NOMO-1 treated with DMSO at 0.1 percent for 48 hours (cell line): ENCODE data around the gene ZDHHC17.
"Not testable (repeated sequence)": the region's sequence is repeated elsewhere in the genome, so short reads cannot be mapped to it uniquely, and the experiment has no call there.

Experiments
- DNase-seq: peaks from one replicate; lab custom pipeline; 2025; ENCODE audit not compliant: unreplicated experiment; lab: John Stamatoyannopoulos, UW

Gene ZDHHC17

GRCh38 chr12:76765598-76765997 lies 1.7 kb downstream of the ZDHHC17 start:
- DNase-seq, result no peak

DNA sequence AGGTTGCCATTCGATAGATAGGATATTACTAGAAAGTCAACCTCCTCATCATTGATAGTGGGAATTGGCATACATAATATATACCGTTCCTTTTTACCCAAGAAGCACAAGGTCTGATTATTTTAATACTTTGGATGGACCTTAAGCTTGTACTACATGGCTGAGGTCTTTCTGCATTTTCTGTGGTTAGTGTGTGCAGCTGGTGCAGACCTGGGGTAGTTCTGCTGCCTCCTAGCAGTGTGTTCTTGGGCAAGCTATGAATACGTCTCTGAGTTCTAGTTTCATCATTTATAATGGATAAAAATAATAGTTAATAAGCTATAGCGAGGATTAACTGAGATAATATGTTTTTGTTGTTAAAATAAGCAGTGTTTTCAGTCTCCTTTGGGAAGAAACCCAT lies 2.2 kb downstream of the ZDHHC17 start:
- no peak for DNase-seq

DNA sequence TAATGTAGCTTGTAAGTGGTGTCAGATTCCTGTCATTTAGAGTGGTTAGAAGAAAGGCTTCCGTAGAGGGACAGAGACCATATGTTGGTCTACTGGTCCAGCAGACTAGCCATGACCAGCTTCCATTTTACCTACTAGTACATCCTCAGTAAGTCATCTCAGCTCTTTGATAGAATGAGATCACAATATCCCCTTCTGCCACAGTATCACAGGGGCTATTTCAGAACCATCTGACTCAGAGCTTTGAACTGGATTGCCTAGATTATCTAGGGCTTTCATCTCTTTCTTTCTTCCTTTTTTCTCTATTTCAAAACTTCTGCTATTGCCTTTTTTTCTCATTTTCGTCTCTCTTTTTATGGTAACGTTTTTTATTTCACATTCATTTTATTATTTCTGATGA lies 4.7 kb downstream of the ZDHHC17 start:
- DNase-seq, result peak; percentile 32

GRCh38 chr12:76777765-76778216 lies 13.9 kb downstream of the ZDHHC17 start:
- peak; percentile 69 for DNase-seq

GRCh38 chr12:76778364-76778763 lies 14.4 kb downstream of the ZDHHC17 start:
- DNase-seq, result no peak

GRCh38 chr12:76779310-76779709 lies 15.4 kb downstream of the ZDHHC17 start:
- DNase-seq, result not testable (repeated sequence)

DNA sequence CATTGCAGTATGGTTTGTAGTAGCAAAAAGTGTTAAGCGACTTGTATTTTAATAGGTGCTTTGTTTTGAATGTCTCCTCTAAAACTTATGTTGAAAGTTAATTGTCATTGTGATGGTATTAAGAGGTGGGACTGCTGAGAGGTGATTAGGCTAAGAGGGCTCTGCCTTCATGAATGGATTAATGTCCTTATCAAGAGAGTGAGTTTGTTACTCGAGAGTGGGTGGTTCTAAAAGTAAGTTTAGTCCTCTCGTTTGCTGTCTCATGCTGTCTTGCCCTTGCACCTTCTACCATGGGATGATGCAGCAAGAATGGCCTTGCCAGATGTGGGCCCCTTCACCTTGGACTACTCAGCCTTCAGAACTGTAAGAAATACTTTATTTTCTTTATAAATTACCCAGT lies 17.4 kb downstream of the ZDHHC17 start:
- DNase-seq, result no peak

GRCh38 chr12:76782526-76782925 lies 18.6 kb downstream of the ZDHHC17 start:
- no peak for DNase-seq

GRCh38 chr12:76784600-76785051 lies 20.7 kb downstream of the ZDHHC17 start:
- no peak for DNase-seq

- DNase-seq, result no peak
Observed at GRCh38 chr12:76785407-76785806, 21.5 kb downstream of the ZDHHC17 start.

DNA sequence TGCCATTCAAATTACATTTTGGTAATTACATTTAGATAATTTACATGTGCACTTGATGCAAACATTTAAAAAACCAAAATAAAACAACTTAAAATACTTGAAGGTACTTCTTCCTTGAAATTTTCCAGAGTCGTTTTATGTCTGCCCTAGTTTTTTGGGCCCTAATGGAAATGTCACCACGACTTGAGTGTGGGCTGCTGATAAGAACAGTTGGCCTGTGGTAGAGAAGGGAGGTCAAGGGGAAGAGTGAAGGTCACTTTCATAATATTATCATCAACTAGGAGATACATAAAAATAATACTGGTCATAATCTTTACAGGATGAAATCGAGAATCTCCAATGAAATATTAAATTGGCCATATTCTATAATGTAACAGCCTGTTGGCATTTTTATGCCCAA lies 23.1 kb downstream of the ZDHHC17 start:
- DNase-seq, result no peak

GRCh38 chr12:76787689-76788088 lies 23.8 kb downstream of the ZDHHC17 start:
- DNase-seq, result no peak

DNA sequence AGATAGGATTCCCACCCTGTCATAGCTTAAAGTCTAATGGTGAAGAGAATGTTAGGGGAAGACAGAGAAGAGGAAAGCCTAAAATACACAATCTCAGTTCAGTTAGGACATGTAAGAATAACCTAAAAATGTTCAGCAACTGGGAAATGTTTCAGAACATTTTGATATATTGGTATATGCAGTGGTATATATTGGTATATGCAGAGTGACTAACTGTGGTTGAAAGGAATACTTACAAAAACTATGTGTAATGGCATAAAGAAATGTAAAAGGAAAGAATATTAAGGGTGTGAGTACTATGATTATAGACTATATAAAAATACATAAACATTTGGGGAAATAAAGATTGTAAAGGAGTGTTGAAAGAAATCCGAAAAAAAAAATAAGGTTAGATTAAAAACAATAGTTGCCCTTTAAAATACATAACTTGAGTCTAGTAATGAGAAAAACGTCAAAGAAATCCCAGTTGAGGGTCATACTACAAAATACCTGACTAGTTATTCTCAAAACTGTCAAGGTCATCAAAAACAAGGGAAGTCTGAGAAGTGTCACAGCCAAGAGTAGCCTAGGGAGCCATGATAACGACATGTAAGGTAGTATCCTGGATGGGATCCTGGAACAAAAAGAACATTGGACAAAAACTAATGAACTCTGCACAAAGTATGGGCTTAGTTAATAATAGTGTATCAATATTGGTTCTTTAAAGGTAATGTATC lies 25.6 kb downstream of the ZDHHC17 start:
- no peak for DNase-seq

DNA sequence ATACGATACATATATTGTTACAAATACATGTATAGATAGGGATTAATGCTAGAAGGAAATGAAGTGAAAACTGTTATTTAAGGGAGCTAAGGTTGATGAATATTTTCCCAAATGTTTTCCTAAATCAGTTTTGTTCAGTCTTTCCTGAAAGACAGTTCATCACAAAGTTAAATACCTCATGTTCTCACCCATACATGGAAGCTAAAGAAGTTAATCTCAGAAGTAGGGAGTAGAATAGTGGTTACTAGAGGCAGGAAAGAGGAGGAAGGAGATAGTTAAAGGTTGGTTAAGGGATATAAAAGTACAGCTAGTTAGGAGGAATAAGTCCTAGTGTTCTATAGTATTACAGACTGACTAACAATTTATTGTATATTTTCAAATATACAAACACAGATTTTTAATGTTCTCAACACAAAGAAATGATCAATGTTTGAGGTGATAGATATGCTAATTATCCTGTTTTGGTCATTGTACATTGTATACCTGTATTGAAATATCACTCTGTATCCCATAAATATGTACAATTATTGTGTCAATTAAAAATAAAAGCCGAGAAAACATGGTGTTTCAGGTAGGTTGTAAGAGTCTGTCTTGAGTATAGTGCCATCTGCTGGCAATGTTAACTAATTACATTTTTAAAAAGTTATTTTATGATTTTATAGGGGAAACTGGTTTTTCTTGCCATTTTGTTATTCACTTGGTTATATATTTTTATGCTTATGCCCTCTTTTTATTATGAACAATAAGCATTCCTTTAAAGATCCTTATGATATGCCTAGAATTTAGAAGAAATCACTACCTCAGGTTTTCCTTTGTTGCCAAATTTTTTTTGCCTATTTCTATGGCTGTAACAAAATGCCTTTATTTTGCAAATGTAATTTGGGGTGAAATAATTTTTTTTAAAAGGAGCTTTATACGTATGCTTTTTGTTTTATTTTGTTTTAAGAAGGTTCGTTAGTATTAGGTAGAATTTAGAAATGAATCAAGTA lies 26.9 kb downstream of the ZDHHC17 start:
- DNase-seq, result peak; percentile 44

DNA sequence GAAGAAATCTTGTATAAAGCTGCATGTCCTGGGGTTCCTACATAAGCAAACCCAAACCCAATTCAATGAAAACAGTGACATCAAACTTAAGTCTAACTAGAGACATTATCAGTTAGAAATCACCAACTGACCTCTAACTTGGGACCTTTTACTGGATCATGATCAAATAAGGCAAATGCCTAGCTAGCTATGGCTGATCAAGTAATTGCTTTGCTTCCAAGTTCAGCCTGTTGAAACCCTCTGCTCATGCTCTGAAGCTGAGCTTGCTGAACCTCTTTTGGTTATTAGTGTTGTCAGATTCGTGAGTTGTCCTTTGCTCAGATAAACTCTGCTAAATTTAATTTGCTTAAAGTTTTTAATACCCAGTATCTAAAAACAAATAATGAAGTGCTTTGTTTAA lies 28.9 kb downstream of the ZDHHC17 start:
- DNase-seq, result no peak

DNA sequence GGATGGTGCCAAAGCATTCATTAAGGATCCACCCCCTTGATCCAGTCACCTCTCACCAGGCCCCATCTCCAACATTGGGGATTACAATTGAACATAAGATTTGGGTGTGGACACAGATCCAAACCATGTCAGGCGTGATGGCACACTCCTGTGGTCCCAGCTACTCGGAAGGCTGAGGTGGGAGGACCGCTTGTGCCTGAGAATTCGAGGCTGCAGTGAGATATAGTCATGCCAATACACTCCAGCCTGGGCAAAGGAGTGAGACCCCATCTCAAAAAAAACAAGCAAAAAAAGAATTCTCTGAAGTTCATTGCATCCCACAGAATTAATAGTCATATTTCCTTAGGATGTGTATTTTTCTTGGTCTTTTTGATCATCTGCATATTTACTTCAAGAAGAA lies 34.9 kb downstream of the ZDHHC17 start:
- DNase-seq, result no peak

DNA sequence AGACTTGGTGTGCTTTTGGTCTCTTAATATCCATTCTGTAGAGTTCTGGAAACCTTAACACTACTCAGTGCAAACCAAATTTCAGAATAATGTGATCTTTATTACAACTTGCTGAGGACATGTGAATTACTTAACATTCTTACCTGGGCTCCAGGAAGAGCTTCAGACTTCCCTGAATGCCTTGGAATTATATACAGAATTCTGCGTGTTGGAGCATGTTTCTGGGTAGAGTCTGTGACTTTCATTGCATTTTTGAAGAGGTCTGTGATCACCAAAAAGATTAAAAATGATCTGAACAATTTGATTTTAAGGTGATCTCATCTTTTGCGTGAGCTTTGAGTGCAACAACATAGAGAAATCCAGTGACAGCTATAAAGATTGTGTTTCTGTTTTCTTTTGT lies 35.4 kb downstream of the ZDHHC17 start:
- DNase-seq, result no peak

DNA sequence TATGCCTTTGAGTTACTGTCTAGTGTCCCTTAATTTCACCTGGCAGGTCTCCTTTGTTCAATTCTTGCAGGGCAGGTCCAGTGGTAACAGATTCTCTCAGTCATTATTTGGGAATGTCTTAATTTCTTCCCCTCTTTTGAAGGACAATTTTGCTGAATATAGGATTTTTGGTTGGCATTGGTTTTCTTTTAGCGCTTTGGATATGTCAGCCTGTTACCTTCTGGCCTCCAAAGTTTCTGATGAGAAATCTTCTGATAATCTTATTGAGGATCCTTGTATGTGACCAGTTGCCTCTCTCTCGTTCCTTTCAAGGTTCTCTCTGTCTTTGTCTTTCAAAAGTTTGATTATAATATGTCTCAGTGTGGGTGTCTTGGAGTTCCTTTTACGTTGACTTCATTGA lies 38.1 kb downstream of the ZDHHC17 start:
- no peak for DNase-seq

DNA sequence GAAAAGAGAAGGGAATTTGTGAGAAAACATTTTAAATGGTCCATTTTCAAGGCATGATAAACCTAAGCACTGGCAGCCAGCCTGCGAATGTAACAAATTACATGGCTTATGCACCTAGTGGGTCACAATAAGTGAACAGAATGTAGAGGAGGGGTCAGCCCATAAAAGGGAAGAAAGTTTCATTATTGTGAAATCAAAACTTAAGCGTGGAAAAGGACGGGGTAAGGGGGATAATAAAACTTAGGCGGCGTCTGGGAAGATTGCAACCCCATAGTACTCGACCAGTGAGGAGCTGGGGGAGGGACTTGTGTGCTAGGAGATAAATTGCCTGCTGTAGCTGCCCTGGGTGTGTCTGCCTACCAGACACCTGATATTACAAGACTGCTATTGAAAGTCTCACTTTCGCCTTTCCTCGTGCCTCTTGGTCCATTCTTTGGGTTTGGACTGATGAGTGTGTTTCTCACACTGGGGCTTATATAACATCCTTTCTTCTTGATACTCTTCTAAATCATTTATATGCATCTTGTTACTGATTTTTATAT lies 40.6 kb downstream of the ZDHHC17 start:
- DNase-seq, result no peak

DNA sequence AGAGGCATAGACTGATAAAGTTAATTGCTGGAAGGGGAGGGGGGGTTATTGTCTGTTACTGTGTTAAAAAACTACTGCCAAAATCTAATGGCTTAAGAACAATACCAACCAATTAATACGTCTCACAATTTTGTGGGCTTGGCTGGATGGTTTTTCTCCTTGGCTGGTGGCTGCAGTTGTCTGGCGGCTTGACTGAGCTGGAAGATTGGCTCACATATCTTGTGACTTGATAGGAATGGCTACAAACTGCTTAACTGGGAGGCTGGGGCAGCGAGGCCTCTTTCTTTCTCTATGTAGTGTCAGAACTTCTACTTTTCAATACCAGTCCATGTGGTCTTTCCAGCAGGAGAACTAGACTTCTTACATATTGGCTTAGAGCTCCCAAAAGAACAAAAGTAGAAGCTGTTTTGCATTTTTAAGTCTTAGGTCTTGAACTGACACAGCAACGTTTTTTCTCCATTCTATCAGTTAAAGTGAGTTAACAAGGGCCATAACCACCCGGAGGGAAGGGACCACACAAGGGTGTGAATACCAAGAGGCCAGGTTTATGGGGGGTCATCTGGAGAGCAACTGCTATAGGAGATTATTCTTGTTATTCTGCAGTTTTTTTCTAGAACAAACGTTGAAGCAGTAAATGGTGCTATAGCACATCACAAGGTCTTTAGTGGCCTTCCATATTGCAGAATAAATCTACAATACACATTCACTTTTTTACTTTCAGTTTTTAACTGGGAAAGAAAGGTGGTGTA lies 46.9 kb downstream of the ZDHHC17 start:
- DNase-seq, result no peak

GRCh38 chr12:76811976-76812375 lies 48.1 kb downstream of the ZDHHC17 start:
- no peak for DNase-seq
